Astrocyte of the cerebellum (primary cell): Measurements from ENCODE around the gene OR10G6.

Source experiments
- DNase-seq: peaks from one replicate; pipeline ENCODE4 v3.0.0-alpha.2; 2011; ENCODE audit warnings: low read depth
- H3K4me3 ChIP-seq: 2 replicates; pipeline ENCODE4 v1.5.1; 2011; ENCODE audit warnings: mild to moderate bottlenecking, low read depth, low read length, moderate library complexity
- in situ Hi-C: cut with HindIII; loops from 2 replicates; pipeline ENCODE4 v1.10.0; 2017; ENCODE audit warnings: low sequenced_read_pairs
- TF ChIP-seq, protein P1 (sequence below): IDR thresholded peaks from 2 replicates; pipeline ENCODE4 v1.5.1; 2012; ENCODE audit warnings: low read length, low read depth, moderate library complexity, mild to moderate bottlenecking; ENCODE audit errors: missing control alignments

Gene OR10G6

GRCh38 chr11:123945132-123945531 lies 49.8 kb downstream of the OR10G6 start:
- in situ Hi-C loops, result no loop called here
- TF ChIP-seq, protein P1, sequence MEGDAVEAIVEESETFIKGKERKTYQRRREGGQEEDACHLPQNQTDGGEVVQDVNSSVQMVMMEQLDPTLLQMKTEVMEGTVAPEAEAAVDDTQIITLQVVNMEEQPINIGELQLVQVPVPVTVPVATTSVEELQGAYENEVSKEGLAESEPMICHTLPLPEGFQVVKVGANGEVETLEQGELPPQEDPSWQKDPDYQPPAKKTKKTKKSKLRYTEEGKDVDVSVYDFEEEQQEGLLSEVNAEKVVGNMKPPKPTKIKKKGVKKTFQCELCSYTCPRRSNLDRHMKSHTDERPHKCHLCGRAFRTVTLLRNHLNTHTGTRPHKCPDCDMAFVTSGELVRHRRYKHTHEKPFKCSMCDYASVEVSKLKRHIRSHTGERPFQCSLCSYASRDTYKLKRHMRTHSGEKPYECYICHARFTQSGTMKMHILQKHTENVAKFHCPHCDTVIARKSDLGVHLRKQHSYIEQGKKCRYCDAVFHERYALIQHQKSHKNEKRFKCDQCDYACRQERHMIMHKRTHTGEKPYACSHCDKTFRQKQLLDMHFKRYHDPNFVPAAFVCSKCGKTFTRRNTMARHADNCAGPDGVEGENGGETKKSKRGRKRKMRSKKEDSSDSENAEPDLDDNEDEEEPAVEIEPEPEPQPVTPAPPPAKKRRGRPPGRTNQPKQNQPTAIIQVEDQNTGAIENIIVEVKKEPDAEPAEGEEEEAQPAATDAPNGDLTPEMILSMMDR, result no peak
- no peak for DNase-seq
- no peak overlapping the region for H3K4me3 ChIP-seq
